GM03348 (cell line): ENCODE results near the gene AIDA.
A peak's percentile ranks its signal among the peaks of the same experiment; 100 is the strongest.
"Not testable (repeated sequence)": the region's sequence is repeated elsewhere in the genome, so short reads cannot be mapped to it uniquely, and the experiment has no call there.

Source experiments
- DNase-seq: peaks from one replicate; pipeline ENCODE4 v3.0.0; 2012; ENCODE audit warnings: low spot score

The AIDA gene

GRCh38 chr1:222712253-222713090 is at the start of gene AIDA, which contains the start of gene BROX:
Gene AIDA (minus strand): TSS chr1:222712491. CDS start chr1:222712317, 174 bp downstream.
Gene BROX (plus strand): TSS chr1:222712564. CDS start chr1:222715700, 3,136 bp downstream.
- DNase-seq = peak; percentile 97

- no peak for DNase-seq
Measured at GRCh38 chr1:222761083-222761482, 48.8 kb upstream of the AIDA start.

- DNase-seq = no peak
Measured at GRCh38 chr1:222759451-222760035, 47.3 kb upstream of the AIDA start.

- DNase-seq = no peak
Measured at GRCh38 chr1:222757646-222758268, 45.5 kb upstream of the AIDA start.

- DNase-seq = peak; percentile 87
Measured at GRCh38 chr1:222754366-222755139, 42.3 kb upstream of the AIDA start.

GRCh38 chr1:222751255-222751654 is 39.0 kb upstream of the AIDA start:
- no peak for DNase-seq

GRCh38 chr1:222750651-222751050 is 38.4 kb upstream of the AIDA start:
- DNase-seq = no peak

GRCh38 chr1:222749927-222750326 is 37.6 kb upstream of the AIDA start:
- DNase-seq = no peak

GRCh38 chr1:222741630-222742457 is 29.6 kb upstream of the AIDA start:
- DNase-seq = not testable (repeated sequence)

GRCh38 chr1:222739929-222740328 is 27.6 kb upstream of the AIDA start:
- no peak for DNase-seq

- DNase-seq = no peak
Measured at GRCh38 chr1:222739465-222739864, 27.2 kb upstream of the AIDA start.

GRCh38 chr1:222736972-222737371 is 24.7 kb upstream of the AIDA start, which contains the start of gene FAM177B:
Gene FAM177B (plus strand): TSS chr1:222737202. CDS start chr1:222746546, 9,344 bp downstream.
- DNase-seq = no peak

- DNase-seq = no peak
Measured at GRCh38 chr1:222736470-222736869, 24.2 kb upstream of the AIDA start.

GRCh38 chr1:222734740-222735139 is 22.4 kb upstream of the AIDA start:
- DNase-seq = no peak

- DNase-seq = no peak
Measured at GRCh38 chr1:222732216-222733159, 20.2 kb upstream of the AIDA start.

GRCh38 chr1:222730866-222731265 is 18.6 kb upstream of the AIDA start:
- no peak for DNase-seq

- DNase-seq = no peak
Measured at GRCh38 chr1:222728746-222729145, 16.5 kb upstream of the AIDA start.

GRCh38 chr1:222716393-222716792 is 4.1 kb upstream of the AIDA start:
- DNase-seq = no peak

- peak; percentile 95 for DNase-seq
Measured at GRCh38 chr1:222713091-222713961, 1.0 kb upstream of the AIDA start.
